HepG2 (cell line): ENCODE results near the gene GAL3ST2. TPM values are rescaled to one million over a fixed set of nuclear protein-coding genes. Genes with fewer than 3 reads are reported as not detected.

Experiments
- HOXD1 ChIP-seq: sonication (generic); formaldehyde crosslinking; IDR thresholded peaks from 2 replicates; pipeline ENCODE4 v1.5.0; 2020; ENCODE audit warnings: missing genetic modification reagents
- KDM5A ChIP-seq: fragments of 200-600 bp; sonication (generic); IDR thresholded peaks from 2 replicates; pipeline ENCODE4 v1.7.0; 2018; ENCODE audit warnings: antibody characterized with exemption, mild to moderate bottlenecking, low read length, borderline replicate concordance
- POGZ ChIP-seq: sonication (generic); formaldehyde crosslinking; IDR thresholded peaks from 2 replicates; pipeline ENCODE4 v1.4.0; 2020; ENCODE audit warnings: mild to moderate bottlenecking, missing genetic modification reagents
- TMF1 ChIP-seq: sonication (generic); formaldehyde crosslinking; IDR thresholded peaks from 2 replicates; pipeline ENCODE4 v1.8.1; 2022; ENCODE audit warnings: low read depth, missing genetic modification reagents
- ZFP37 ChIP-seq: sonication (generic); formaldehyde crosslinking; IDR thresholded peaks from 2 replicates; pipeline ENCODE4 v1.4.0; 2020; ENCODE audit warnings: missing genetic modification reagents, borderline replicate concordance
- ZFP41 ChIP-seq: sonication (generic); formaldehyde crosslinking; IDR thresholded peaks from 2 replicates; pipeline ENCODE4 v1.4.0; 2020; ENCODE audit warnings: mild to moderate bottlenecking, missing genetic modification reagents, borderline replicate concordance
- ZNF17 ChIP-seq: sonication (generic); formaldehyde crosslinking; IDR thresholded peaks from 2 replicates; pipeline ENCODE4 v1.5.0; 2020; ENCODE audit warnings: mild to moderate bottlenecking, missing genetic modification reagents
- ZNF256 ChIP-seq: sonication (generic); formaldehyde crosslinking; conservative IDR thresholded peaks from 2 replicates; pipeline ENCODE4 v1.4.0; 2020; ENCODE audit warnings: missing genetic modification reagents
- ZNF296 ChIP-seq: sonication (generic); formaldehyde crosslinking; conservative IDR thresholded peaks from 2 replicates; pipeline ENCODE4 v1.5.0; 2020; ENCODE audit warnings: mild to moderate bottlenecking, missing genetic modification reagents
- ZNF318 ChIP-seq: sonication (generic); formaldehyde crosslinking; IDR thresholded peaks from 2 replicates; pipeline ENCODE4 v1.4.0; 2020; ENCODE audit warnings: mild to moderate bottlenecking, missing genetic modification reagents
- ZNF383 ChIP-seq: sonication (generic); formaldehyde crosslinking; IDR thresholded peaks from 2 replicates; pipeline ENCODE4 v1.4.0; 2020; ENCODE audit warnings: missing genetic modification reagents, mild to moderate bottlenecking, borderline replicate concordance
- ZNF572 ChIP-seq: sonication (generic); formaldehyde crosslinking; IDR thresholded peaks from 2 replicates; pipeline ENCODE4 v1.5.1; 2020; ENCODE audit warnings: mild to moderate bottlenecking, missing genetic modification reagents
- ZNF616 ChIP-seq: sonication (generic); formaldehyde crosslinking; IDR thresholded peaks from 2 replicates; pipeline ENCODE4 v1.5.0; 2020; ENCODE audit warnings: low read depth, mild to moderate bottlenecking, missing genetic modification reagents
- ZNF83 ChIP-seq: sonication (generic); formaldehyde crosslinking; IDR thresholded peaks from 2 replicates; pipeline ENCODE4 v1.4.0; 2020; ENCODE audit warnings: missing genetic modification reagents, mild to moderate bottlenecking, borderline replicate concordance
- polyA plus RNA-seq, 8 experiments: library from polyadenylated mRNA; depleted of rRNA in 3 of 8; stranded (reverse) in 7 of 8; unstranded in 1 of 8; fragments of >200 nt; fragmentation: Illumina TruSeq in 4 of 8; extraction: Trizol in 4 of 8; gene quantifications; 2 replicates each; pipeline versions ENCODE4 v1.2.1 to v1.2.3, GENCODE V29; 2011 to 2016; ENCODE audit warnings: low read depth in 4 of 8, missing spikeins in 1 of 8, mixed read lengths in 1 of 8; ENCODE audit not compliant: insufficient read depth in 1 of 8
- total RNA-seq, 5 experiments: library from RNA; depleted of rRNA; stranded (reverse); fragments of >200 nt; fragmentation: Illumina TruSeq; extraction: Trizol; gene quantifications; 2 replicates each; pipeline ENCODE4 v1.2.3, GENCODE V29; 2016; ENCODE audit warnings: low read depth in 1 of 5
- TF ChIP-seq, protein P1 (sequence below): sonication (generic); formaldehyde crosslinking; IDR thresholded peaks from 2 replicates; pipeline ENCODE4 v1.5.0; 2020; ENCODE audit warnings: mild to moderate bottlenecking, missing genetic modification reagents, borderline replicate concordance

The GAL3ST2 gene
- total and polyA plus RNA-seq, 2 of the 13 experiments (the other 11 are each of a cell fraction or from before 2014, with no cell fraction given), result 0.17 to 0.20 TPM

- TF ChIP-seq, protein P1, sequence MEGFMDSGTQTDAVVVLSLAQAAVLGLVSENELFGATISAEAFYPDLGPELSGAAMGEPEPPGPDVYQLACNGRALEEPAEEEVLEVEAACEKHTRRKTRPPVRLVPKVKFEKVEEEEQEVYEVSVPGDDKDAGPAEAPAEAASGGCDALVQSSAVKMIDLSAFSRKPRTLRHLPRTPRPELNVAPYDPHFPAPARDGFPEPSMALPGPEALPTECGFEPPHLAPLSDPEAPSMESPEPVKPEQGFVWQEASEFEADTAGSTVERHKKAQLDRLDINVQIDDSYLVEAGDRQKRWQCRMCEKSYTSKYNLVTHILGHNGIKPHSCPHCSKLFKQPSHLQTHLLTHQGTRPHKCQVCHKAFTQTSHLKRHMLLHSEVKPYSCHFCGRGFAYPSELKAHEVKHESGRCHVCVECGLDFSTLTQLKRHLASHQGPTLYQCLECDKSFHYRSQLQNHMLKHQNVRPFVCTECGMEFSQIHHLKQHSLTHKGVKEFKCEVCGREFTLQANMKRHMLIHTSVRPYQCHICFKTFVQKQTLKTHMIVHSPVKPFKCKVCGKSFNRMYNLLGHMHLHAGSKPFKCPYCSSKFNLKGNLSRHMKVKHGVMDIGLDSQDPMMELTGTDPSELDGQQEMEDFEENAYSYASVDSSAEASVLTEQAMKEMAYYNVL (CRISPR knock-in tag), result peak; percentile 60; the same call in 1 of the 2 replicates
- TF ChIP-seq HOXD1, result peak; percentile 71; the same call in 1 of the 2 replicates
- TF ChIP-seq ZNF17, result no peak
- TF ChIP-seq ZNF296 (CRISPR knock-in tag), result peak; percentile 66
- TF ChIP-seq ZNF318 (CRISPR knock-in tag), result peak; percentile 90; the same call in 1 of the 2 replicates
- no peak for TF ChIP-seq ZNF383 (CRISPR knock-in tag)
- TF ChIP-seq ZNF256 (CRISPR knock-in tag), result no peak
- peak; percentile 91 for TF ChIP-seq POGZ (CRISPR knock-in tag)
- peak; percentile 73; the same call in 1 of the 2 replicates for TF ChIP-seq ZNF616 (CRISPR knock-in tag)
- TF ChIP-seq ZNF572, result peak; percentile 94; the same call in 1 of the 2 replicates
- peak; percentile 96 for TF ChIP-seq ZFP37 (CRISPR knock-in tag)
- TF ChIP-seq ZFP41, result peak; percentile 58; the same call in 1 of the 2 replicates
- TF ChIP-seq KDM5A, result no peak; the same call in 1 of the 2 replicates
- TF ChIP-seq ZNF83, result no peak
- TF ChIP-seq TMF1 (CRISPR knock-in tag), result peak; percentile 42; the same call in 1 of the 2 replicates
These were observed 6.3 kb upstream of the GAL3ST2 start (continued) for GRCh38 chr2:241770185-241770935.
